ENCODE results near the gene TRPM7. TPM values are rescaled to one million over a fixed set of nuclear protein-coding genes. Genes with fewer than 3 reads are reported as not detected.

TRPM7 gene
- total and polyA plus RNA-seq, 5 donors from 2014 or later: 9.4 to 50.4 (median 12.4) TPM

DNA sequence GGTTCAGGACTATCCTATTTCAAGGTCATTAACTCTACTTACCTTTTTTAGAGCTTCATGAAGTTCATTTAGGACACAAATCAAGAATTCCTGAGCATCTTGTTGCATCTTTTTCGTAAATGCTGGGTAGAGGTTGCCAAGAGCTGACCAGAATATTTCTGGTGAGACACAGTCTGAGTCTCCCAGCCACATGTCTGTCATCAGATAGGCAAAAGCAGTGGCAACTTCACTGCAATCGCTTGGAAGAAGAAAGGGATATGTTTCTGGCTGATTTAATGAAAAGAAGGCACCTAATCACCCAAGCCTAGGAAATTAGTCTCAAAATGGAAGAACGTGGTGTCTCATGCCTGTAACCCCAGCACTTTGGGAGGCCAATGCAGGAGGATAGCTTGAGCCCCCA lies 143.0 kb downstream of the TRPM7 start:
- no peak for DNase-seq
- Mint-ChIP-seq H3K4me1 (no peaks in the 10 kb centered on the region), H3K27ac (no peak overlapping the region), H3K9me3 (no peaks in the 10 kb centered on the region), H3K27me3 (peaks cover 4% of the 10 kb centered on the region), H3K4me3 (no peak overlapping the region), H3K36me3 (no peaks in the 10 kb centered on the region)
- H3K36me3 ChIP-seq (ENCODE audit: control insufficient read depth, insufficient read depth, low read length): no peaks in the 10 kb centered on the region
- no peak overlapping the region for H3K4me3 ChIP-seq (ENCODE audit: low read depth, low read length)
- H3K9me3 ChIP-seq (ENCODE audit: control insufficient read depth in 2 of 2, low read length in 2 of 2): no peaks in the 10 kb centered on the region
- no peak for ATAC-seq (ENCODE audit: low read depth in 2 of 2)
- H3K4me1 ChIP-seq (ENCODE audit: control insufficient read depth, insufficient read depth, low read length, poor library complexity, severe bottlenecking): no peaks in the 10 kb centered on the region
- H3K27ac ChIP-seq (ENCODE audit: insufficient read depth, low read length, poor library complexity, severe bottlenecking): no peak overlapping the region
- H3K27me3 ChIP-seq (ENCODE audit: control insufficient read depth, insufficient read depth, low read length): peaks cover 6% of the 10 kb centered on the region

DNA sequence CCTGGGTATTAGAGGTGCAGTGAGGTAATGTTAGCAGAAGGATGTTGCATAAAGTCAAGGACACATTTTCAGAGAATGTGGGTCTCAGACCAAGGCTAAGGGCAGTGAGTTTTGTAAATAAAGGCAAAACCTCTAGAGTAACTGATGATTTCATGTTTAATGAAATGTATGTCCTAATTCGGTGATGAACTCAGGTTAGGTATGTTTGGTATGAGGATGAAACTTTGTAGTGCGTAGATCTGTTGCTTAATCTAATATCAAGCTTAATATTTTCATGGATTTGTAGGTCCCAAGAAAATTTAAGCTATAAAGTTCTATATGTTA lies 143.7 kb downstream of the TRPM7 start:
- no peak for ATAC-seq (ENCODE audit: low read depth in 2 of 2)
- Mint-ChIP-seq H3K4me3 (no peak overlapping the region), H3K4me1 (no peaks in the 10 kb centered on the region), H3K27me3 (peaks cover 4% of the 10 kb centered on the region), H3K36me3 (no peaks in the 10 kb centered on the region), H3K9me3 (no peaks in the 10 kb centered on the region), H3K27ac (no peak overlapping the region)
- H3K27me3 ChIP-seq (ENCODE audit: control insufficient read depth, insufficient read depth, low read length): peaks cover 6% of the 10 kb centered on the region
- no peaks in the 10 kb centered on the region for H3K9me3 ChIP-seq (ENCODE audit: control insufficient read depth in 2 of 2, low read length in 2 of 2)
- no peak overlapping the region for H3K27ac ChIP-seq (ENCODE audit: insufficient read depth, low read length, poor library complexity, severe bottlenecking)
- H3K36me3 ChIP-seq (ENCODE audit: control insufficient read depth, insufficient read depth, low read length): no peaks in the 10 kb centered on the region
- no peak for DNase-seq
- no peak overlapping the region for H3K4me3 ChIP-seq (ENCODE audit: low read depth, low read length)
- H3K4me1 ChIP-seq (ENCODE audit: control insufficient read depth, insufficient read depth, low read length, poor library complexity, severe bottlenecking): no peaks in the 10 kb centered on the region

DNA sequence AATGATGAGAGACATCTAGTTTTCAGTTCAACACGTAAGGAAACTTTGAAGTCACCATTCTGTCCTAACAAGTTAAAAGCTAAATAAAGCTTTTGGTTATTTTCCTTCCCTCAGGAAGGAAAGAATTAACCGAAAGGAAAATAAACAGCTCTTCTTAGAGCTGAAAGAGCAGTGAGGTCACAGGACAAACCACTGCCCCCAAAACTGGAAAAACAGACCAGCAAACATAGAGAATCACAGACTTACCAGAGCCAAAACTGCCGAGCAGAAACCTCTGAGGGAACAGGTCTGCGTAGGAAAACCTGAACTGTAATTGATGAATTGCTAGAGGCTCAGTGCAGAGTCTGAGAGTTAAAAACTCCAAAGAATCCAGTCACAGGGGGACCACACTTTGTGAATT lies 154.8 kb downstream of the TRPM7 start:
- Mint-ChIP-seq H3K9me3 (peaks cover 0 to 2% (median 0%) of the 10 kb centered on the region in 7 donors), H3K4me1 (peaks cover 0 to 5% (median 0%) of the 10 kb centered on the region in 4 donors), H3K36me3 (peaks cover 3% of the 10 kb centered on the region), H3K27me3 (peaks cover 9% of the 10 kb centered on the region), H3K27ac (no peak overlapping the region), H3K4me3 (no peak overlapping the region)
- DNase-seq (no peak), ATAC-seq (ENCODE audit: low read depth in 2 of 2) (no peak)
- no peaks in the 10 kb centered on the region for H3K27me3 ChIP-seq (ENCODE audit: control insufficient read depth, insufficient read depth, low read length)
- no peak overlapping the region for H3K4me3 ChIP-seq (ENCODE audit: low read depth, low read length)
- no peak overlapping the region for H3K27ac ChIP-seq (ENCODE audit: insufficient read depth, low read length, poor library complexity, severe bottlenecking)
- H3K4me1 ChIP-seq (ENCODE audit: control insufficient read depth, insufficient read depth, low read length, poor library complexity, severe bottlenecking): no peaks in the 10 kb centered on the region
- H3K36me3 ChIP-seq (ENCODE audit: control insufficient read depth, insufficient read depth, low read length): no peaks in the 10 kb centered on the region
- no peaks in the 10 kb centered on the region for H3K9me3 ChIP-seq (ENCODE audit: control insufficient read depth in 2 of 2, low read length in 2 of 2)

- H3K36me3 ChIP-seq (ENCODE audit: control insufficient read depth, insufficient read depth, low read length): no peaks in the 10 kb centered on the region
- H3K27me3 ChIP-seq (ENCODE audit: control insufficient read depth, insufficient read depth, low read length): no peaks in the 10 kb centered on the region
- H3K4me3 ChIP-seq (ENCODE audit: low read depth, low read length): no peak overlapping the region
- H3K9me3 Mint-ChIP-seq: peaks cover 0 to 5% (median 0%) of the 10 kb centered on the region in 7 donors
- no peak overlapping the region for H3K27ac ChIP-seq (ENCODE audit: insufficient read depth, low read length, poor library complexity, severe bottlenecking)
- peaks cover 9% of the 10 kb centered on the region for H3K27me3 Mint-ChIP-seq
- no peaks in the 10 kb centered on the region for H3K9me3 ChIP-seq (ENCODE audit: control insufficient read depth in 2 of 2, low read length in 2 of 2)
- H3K4me1 ChIP-seq (ENCODE audit: control insufficient read depth, insufficient read depth, low read length, poor library complexity, severe bottlenecking): no peaks in the 10 kb centered on the region
- no peak overlapping the region for H3K4me3 Mint-ChIP-seq
- peaks cover 0 to 5% (median 0%) of the 10 kb centered on the region in 4 donors for H3K4me1 Mint-ChIP-seq
- H3K27ac Mint-ChIP-seq: no peak overlapping the region
- DNase-seq: no peak
- ATAC-seq (ENCODE audit: low read depth in 2 of 2): no peak
- H3K36me3 Mint-ChIP-seq: peaks cover 3% of the 10 kb centered on the region
Observed at GRCh38 chr15:50531163-50531562, 155.4 kb downstream of the TRPM7 start.

DNA sequence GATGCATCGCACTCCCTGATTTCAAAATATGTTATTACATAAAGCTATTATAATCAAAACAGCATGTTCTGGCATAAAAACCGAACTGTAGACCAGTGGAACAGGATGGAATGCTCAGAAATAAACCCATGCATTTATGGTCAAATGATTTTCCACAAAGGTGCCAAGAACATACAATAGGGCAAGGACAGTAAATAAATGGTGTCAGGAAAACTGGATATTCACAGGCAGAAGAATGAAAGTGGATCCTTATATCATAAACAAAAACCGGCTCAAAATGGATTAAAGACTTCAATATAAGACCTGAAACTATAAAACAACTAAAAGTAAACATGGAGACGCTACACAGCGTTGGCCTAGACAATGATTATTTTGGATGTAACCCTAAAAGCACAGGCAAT lies 162.7 kb downstream of the TRPM7 start:
- H3K9me3 ChIP-seq (ENCODE audit: control insufficient read depth in 2 of 2, low read length in 2 of 2): no peaks in the 10 kb centered on the region
- no peaks in the 10 kb centered on the region for H3K4me1 ChIP-seq (ENCODE audit: control insufficient read depth, insufficient read depth, low read length, poor library complexity, severe bottlenecking)
- Mint-ChIP-seq H3K4me3 (no peak overlapping the region), H3K36me3 (peaks cover 5% of the 10 kb centered on the region), H3K27ac (no peak overlapping the region), H3K9me3 (peaks cover 0 to 4% (median 0%) of the 10 kb centered on the region in 7 donors), H3K4me1 (no peaks in the 10 kb centered on the region), H3K27me3 (no peaks in the 10 kb centered on the region)
- H3K36me3 ChIP-seq (ENCODE audit: control insufficient read depth, insufficient read depth, low read length): no peaks in the 10 kb centered on the region
- DNase-seq (no peak), ATAC-seq (ENCODE audit: low read depth in 2 of 2) (no peak)
- no peaks in the 10 kb centered on the region for H3K27me3 ChIP-seq (ENCODE audit: control insufficient read depth, insufficient read depth, low read length)
- H3K27ac ChIP-seq (ENCODE audit: insufficient read depth, low read length, poor library complexity, severe bottlenecking): no peak overlapping the region
- H3K4me3 ChIP-seq (ENCODE audit: low read depth, low read length): no peak overlapping the region

GRCh38 chr15:50519740-50520425 lies 166.7 kb downstream of the TRPM7 start:
- no peaks in the 10 kb centered on the region for H3K9me3 ChIP-seq (ENCODE audit: control insufficient read depth in 2 of 2, low read length in 2 of 2)
- ATAC-seq (ENCODE audit: low read depth in 2 of 2) (no peak), DNase-seq (no peak)
- H3K27ac ChIP-seq (ENCODE audit: insufficient read depth, low read length, poor library complexity, severe bottlenecking): no peak overlapping the region
- no peaks in the 10 kb centered on the region for H3K36me3 ChIP-seq (ENCODE audit: control insufficient read depth, insufficient read depth, low read length)
- H3K27me3 ChIP-seq (ENCODE audit: control insufficient read depth, insufficient read depth, low read length): no peaks in the 10 kb centered on the region
- H3K4me1 ChIP-seq (ENCODE audit: control insufficient read depth, insufficient read depth, low read length, poor library complexity, severe bottlenecking): no peaks in the 10 kb centered on the region
- Mint-ChIP-seq H3K36me3 (peaks cover 2% of the 10 kb centered on the region), H3K9me3 (peaks cover 0 to 5% (median 0%) of the 10 kb centered on the region in 7 donors), H3K27ac (no peak overlapping the region), H3K27me3 (no peaks in the 10 kb centered on the region), H3K4me1 (no peaks in the 10 kb centered on the region), H3K4me3 (no peak overlapping the region)
- H3K4me3 ChIP-seq (ENCODE audit: low read depth, low read length): no peak overlapping the region

GRCh38 chr15:50513001-50513400 lies 173.6 kb downstream of the TRPM7 start:
- Histone ChIP-seq H3K4me1 (ENCODE audit: control insufficient read depth, insufficient read depth, low read length, poor library complexity, severe bottlenecking) (no peaks in the 10 kb centered on the region), H3K27me3 (ENCODE audit: control insufficient read depth, insufficient read depth, low read length) (no peaks in the 10 kb centered on the region), H3K36me3 (ENCODE audit: control insufficient read depth, insufficient read depth, low read length) (no peaks in the 10 kb centered on the region), H3K9me3 (ENCODE audit: control insufficient read depth in 2 of 2, low read length in 2 of 2) (no peaks in the 10 kb centered on the region), H3K4me3 (ENCODE audit: low read depth, low read length) (no peak overlapping the region), H3K27ac (ENCODE audit: insufficient read depth, low read length, poor library complexity, severe bottlenecking) (no peak overlapping the region)
- Mint-ChIP-seq H3K9me3 (peaks cover 0 to 1% (median 0%) of the 10 kb centered on the region in 7 donors), H3K27ac (no peak overlapping the region), H3K27me3 (no peaks in the 10 kb centered on the region), H3K4me1 (no peaks in the 10 kb centered on the region), H3K36me3 (peaks cover 15% of the 10 kb centered on the region), H3K4me3 (no peak overlapping the region)
- DNase-seq: no peak
- no peak for ATAC-seq (ENCODE audit: low read depth in 2 of 2)
